M059J (cell line): ENCODE measurements around the gene DPY19L3. TPM values are rescaled to one million over a fixed set of nuclear protein-coding genes. Genes with fewer than 3 reads are reported as not detected.
"Not testable (repeated sequence)": the region's sequence is repeated elsewhere in the genome, so short reads cannot be mapped to it uniquely, and the experiment has no call there.

Experiments used
- DNase-seq: peaks from one replicate; pipeline ENCODE4 v3.0.0-alpha.2; 2012; ENCODE audit warnings: low read depth
- total RNA-seq: library from RNA; depleted of rRNA; stranded (reverse); fragments of >200 nt; shearing (Covaris generic); gene quantifications from 2 replicates; pipeline ENCODE4 v1.2.3, GENCODE V29; 2014

The DPY19L3 gene
- total RNA-seq, 1 experiment from 2014 or later = 17.3 TPM

DNA sequence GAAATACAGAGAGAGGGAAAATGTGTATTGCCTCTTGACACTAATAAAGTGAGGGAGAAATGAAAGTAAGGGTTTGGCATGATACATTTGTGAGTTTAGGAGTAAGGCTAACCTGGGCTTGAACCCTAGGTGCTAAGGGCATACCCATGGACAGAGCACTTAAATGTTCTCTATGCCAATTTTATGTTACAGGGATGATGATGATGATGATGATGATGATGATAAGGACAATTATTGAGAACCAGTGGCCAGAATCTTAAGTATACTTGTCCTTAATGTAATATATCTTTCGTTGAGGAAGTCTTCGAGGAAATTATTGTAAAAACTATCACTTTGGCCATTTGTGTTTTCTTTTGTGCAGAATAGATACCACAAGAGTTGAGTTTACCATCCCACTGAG is 33.2 kb downstream of the DPY19L3 start:
- no peak for DNase-seq

DNA sequence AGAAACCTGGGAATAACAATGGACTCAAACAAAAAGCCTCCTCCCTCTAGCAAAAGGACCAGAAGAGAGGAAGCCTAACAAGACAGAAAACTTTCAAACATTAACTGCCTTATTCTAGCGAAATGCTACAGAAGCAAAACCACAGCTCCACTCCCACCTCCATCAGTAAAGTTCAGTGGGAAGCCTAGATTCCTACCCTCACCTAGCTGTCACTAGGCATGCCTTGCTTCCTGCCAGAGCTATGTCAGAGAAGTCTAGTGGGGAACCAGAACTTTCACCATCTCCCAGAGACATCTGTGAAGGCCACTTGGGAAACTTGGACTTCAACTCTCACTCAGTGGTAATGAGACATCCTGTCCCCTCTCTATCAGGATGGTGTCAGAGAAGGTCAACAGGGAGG is 37.1 kb downstream of the DPY19L3 start:
- DNase-seq = no peak

DNA sequence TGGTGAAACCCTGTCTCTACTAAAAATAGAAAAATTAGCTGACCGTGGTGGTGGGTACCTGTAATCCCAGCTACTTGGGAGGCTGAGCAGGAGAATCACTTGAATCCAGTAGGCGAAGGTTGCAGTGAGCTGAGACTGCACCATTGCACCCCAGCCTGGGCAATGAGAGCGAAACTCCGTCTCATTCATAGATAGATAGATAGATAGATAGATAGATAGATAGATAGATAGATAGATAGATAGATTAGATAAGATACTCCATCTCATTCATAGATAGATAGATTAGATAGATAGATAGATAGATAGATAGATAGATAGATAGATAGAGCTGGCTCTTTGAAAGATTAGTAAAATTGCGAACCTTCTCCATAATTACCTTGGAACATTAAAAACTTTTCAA is 42.0 kb downstream of the DPY19L3 start:
- not testable (repeated sequence) for DNase-seq

DNA sequence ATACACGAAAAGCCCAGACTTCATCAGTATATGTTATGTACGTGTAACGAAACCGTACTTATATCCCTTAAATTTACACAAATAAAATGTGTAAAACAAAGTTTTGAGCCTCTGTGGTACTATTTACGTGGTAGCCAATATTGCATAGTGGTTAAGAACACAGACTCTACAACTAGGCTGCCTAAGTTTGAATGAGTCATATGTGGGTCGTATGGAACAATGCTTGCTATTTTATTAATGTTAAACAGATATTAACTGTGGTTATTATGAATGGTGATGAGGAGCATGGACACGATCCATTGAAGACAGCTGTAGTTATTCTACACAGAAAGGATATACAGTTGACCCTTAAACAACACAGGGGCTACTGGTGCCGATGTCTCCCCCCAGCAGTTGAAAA is 42.5 kb downstream of the DPY19L3 start:
- no peak for DNase-seq

DNA sequence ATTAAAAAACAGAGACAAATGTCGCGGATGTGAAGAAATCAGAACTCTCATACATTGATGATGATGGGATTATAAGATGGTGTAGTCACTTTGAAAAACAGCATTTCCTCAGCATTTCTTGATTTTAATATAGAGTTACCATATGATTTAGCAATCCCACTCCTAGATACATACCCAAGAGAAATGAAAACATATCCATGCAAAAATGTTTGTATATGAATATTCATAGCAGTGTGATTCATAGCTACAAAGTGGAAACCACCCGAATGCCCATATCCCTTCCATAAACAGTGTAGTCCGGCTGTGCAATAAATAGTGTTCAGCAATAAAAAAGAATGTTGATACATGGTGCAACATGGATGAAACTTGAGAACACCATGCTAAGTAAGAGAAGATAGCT is 44.6 kb downstream of the DPY19L3 start:
- no peak for DNase-seq

DNA sequence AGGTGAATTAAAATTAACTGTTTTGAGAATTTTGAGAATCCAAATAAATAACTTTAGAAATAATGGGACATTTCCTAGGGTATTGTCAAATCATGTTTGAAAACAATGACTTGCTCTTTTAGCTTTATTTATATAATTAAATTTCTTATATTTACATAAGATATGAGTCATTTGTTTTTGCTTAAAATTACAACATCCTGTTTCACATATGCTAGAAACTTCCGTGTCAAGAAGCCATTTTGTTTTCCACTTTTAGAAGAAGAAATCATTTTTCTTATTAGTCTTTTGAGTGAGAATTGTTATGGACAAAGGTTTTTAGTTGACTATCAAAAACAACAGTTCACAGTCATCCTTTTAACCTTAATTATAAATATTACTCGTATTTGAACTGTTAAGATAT is 48.2 kb downstream of the DPY19L3 start:
- DNase-seq = no peak

DNA sequence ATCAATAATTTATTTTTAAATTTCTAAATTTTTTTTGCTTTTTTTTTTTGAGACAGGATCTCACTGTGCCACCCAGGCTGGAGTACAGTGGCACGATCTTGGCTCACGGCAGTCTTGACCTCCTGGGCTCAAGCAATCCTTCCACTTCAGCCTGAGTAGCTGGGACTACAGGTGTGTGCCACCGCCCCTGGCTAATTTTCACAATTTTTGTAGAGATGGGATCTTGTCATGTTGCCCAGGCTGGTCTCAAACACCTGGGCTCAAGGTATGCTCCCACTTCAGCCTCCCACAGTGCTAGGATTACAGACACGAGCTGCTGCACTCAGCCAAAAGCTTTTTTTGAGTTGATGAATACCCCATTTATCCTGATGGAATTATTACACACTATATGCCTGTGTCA is 50.8 kb downstream of the DPY19L3 start:
- no peak for DNase-seq

DNA sequence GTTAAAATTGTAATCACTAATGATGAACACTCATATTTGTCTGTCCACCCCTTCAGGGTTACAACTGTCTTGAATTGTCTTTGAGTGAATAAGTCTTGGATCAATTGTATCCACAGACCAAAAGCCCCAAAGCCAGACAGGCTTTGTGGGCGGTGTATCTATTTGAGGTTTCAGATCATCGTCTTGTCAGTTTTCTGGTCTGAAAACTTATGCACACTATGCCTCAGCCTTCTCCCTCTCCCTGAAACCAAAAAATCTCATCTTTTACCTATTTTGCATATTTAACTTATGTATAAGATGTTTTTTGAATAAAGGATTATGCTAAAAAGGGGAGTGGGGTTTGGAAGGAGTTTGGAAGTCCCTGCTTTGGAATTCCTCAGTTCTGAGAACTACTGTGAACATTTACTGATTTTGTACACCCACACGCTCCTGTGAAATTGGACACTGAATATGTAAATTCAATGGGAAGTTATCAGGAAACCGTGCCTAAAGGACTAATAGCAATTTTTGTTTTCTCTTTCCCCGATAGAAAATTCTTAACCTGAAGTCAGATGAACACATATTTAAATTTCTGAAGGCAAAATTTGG is 52.1 kb downstream of the DPY19L3 start:
- no peak for DNase-seq

DNA sequence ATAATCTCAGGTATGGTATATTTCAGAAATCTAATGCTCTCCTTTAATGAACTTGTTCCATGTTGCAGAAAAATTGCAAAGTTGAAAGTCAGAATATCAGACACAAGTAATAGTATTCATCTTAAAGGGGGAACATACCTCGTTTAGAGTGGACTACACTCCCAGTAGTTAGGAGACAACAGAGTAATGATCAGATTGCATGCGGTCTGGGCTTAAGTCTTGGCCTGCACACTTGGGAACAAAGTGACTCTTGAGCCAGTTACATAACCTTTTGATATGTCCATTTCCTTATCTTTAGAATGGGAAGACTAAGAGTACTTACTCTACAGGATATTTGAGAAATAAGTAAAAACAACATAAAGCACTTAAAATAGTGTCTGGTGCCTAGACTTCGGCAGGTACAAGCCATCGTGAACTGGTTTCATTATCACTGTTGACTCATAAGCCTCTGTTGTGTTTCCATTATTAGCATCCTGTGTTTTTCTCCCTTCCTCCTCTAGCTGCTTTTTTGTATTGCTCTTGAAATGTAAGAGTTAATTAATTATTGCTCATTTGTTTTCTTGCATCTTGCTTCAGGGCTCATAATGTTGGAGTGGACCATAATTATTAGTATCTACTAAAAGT is 53.0 kb downstream of the DPY19L3 start:
- DNase-seq = no peak

DNA sequence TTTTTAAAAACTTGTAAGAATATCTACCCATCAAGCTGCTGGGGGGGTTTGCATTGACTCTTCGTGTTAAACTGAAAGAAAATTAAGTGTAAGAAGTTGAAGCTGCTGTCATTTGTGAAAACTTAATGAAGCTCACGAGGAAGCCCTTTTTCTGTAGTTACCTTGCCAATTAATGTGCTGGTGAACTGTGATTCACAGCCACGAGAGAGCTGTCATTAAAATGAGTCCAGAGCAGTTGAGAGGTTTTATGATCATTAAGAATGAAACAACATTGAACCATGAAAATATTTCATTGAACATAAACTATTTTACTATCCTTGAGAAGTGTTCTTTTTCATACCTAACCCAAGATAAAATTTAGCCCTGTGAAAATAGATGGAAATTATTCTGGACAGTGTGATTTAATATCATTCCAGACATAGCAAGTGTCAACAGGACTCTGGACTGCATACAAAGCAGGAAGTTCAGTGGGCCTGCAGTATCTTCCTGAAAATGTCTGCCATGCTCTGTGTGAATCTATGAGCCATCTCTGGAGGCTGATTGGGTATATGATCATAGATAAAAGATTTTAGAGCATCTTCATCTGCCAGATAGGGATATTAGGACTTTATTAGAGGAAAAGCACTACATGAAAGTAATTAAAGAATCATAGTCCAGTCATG is 53.8 kb downstream of the DPY19L3 start:
- no peak for DNase-seq

DNA sequence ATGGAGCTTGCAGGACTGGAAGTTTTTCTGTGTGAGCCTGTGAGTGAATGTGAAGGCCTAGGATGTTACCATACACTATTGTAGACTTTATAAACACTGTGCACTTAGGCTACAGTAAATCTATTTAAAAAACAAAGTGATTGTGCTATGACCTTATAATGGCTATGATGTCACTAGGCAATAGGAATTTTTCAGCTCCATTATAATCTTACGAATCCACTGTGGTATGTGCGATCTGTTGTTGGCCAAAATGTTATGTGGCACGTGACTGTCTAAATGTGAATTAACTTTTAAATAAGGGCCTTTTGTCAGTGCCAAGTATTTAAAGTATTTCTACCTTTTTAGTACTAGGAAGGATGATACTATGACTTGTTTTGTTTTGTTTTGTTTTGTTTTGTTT is 54.9 kb downstream of the DPY19L3 start:
- DNase-seq = no peak

DNA sequence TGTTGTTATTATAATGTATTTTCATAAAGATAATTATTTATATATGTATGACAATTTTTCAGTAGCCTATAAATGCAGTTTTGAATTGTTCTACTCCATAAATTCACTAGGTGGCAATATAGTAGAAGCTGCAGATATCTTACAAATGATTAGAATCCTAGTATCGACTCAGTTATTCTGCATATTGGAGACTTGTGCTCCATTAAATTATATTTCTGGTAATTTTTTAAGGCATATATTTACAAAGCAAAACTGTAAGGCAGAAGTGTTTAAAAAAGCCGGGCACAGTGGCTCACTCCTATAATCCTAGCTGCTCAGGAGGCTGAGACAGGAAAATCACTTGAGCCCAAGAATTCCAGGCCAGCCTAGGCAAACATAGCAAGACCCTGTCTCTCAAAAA is 58.7 kb downstream of the DPY19L3 start:
- DNase-seq = peak; percentile 22

DNA sequence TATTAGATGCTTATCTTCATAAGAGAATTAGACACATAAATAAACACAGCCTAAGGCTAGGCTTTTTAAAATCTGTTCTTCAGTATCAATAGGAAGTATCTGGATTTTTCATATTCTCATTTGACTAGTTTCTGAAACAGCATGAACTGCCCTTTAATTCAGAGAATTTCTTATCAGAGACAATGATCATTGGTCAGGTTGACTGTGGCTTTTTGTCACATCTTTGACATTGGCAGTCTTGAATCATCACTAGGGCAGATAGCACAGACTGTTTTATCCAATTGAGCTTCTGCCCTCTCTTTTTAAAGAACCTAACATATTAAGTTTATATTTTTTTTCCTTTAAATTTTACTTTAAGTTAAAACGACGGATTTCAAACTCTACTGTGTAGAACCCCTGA is 59.6 kb downstream of the DPY19L3 start:
- no peak for DNase-seq

DNA sequence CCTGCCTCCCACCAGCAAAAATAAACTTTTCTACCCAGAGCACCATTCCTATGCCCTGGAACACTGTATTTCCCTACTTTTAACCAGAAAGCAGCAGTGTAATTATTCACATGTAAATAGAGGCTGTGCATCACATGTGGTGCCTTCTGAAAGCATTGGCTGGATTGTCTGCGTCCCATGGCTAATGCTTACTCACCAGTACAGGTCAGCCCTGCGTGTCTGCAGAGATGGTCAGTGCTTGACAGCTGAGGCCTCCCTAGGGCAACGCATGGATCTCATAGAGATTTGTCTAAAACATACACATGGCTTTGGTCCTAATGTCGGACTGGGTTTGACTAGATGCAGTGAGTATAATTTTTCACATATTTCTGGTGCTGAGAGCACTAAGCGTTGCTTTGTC is 64.2 kb downstream of the DPY19L3 start:
- no peak for DNase-seq

DNA sequence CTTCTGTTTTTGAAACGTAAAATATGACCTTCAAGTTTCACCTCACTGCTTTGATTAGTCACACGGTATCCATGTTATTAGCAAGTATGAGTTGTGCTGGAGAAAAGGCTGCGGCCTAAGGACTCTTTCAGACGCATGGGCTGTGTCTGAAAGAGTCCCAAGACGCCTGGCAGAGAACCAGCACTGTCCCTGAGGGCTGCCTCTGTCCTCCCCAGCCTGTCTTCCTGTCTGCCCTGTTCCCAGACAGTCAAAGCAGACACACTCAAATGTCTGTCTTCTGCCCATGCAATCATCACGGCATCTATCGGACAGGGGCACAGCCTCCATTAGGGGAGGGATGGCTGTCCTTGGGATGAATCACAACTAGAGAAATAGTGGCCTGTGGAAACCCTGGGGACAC is 65.5 kb downstream of the DPY19L3 start:
- no peak for DNase-seq

DNA sequence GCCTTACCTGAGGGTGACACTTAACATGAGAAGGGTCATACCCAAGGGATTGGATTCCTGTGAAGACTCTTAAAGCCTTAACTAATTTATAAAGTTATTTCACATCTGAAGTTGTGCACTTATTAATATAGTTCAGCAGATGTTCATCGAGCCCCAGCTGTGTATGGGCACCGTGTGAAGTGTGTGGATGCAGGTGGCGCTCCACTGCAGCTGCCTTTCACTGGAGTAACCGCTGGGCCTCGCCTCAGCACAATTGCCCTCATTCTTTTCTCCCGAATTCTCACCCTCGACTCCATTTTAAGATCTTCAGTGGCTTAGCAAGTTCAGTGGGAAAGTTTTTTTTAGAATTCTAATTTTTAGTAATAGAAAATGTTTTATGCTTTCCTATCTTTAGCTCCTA is 66.2 kb downstream of the DPY19L3 start:
- no peak for DNase-seq

DNA sequence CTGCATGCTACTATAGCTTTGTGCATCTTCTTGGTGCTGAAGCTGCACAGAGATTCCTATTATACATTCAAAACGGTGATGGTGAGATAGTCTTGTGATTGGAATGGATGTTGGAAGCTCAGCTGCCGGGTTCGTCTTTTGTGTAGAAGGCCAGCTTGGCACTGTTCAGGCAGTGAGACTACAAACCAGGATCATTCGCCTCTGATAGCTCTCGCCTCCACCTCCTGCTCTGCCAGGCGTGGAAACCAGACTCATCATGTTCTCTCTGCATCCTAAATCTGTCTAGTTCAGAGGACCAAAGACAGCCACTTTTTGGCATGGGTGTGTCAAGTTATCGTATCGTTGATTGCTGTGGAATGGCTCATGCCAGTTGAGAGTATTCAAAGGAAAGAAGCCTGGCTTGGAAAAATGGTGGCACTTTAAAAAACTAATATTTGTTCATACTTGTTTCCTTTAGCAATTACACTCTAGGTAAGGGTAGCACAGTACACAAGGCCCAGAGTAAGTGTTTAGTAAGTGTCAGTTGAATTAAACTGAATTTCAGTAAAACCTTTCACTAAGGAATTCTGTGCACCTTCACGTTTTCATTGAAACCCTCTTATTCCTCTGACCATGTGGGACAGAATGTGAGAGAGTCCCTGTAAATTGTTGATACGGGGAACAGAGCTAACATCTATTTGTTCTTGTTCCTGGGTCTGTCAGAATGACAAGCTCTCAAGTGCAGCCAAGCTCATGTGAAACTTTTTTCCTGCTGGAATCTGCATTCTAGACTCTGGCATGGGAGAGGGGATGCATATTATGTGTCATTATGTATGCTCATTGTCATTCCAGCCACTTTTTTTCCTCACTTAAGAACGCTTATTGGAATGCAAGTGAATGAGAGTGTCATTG is 69.8 kb downstream of the DPY19L3 start:
- DNase-seq = no peak

DNA sequence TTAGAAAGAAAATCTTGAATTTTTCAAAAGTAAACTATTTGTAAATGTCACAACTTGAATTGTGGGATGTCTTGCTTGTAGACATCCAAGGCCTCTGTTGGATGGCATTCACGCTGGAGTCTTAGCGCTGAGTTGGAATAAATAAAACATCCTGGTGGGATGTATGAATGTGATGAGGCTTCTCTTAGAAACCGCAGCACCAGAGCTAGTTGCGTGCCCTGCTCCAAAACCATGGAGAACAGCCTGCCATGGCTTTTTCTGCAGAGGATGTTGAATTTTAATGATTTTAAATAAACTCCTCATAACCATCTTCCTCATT is 70.4 kb downstream of the DPY19L3 start:
- DNase-seq = no peak

DNA sequence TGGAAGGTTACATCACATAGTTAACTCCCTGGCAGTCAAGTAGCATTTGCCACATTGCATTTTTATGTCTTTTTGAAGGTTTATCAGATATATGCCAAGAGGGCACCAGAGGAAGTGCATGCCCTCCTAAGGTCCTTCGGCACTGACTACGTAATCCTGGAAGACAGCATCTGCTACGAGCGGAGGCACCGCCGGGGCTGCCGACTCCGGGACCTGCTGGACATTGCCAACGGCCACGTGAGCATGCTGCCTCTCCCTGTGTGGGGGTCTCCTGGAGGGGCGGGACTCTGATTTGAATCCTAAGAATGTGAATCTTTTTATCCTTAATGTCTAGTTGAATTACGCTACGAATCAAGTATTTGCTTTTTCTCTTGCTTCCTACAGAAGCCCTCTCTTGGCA is 74.8 kb downstream of the DPY19L3 start:
- no peak for DNase-seq

DNA sequence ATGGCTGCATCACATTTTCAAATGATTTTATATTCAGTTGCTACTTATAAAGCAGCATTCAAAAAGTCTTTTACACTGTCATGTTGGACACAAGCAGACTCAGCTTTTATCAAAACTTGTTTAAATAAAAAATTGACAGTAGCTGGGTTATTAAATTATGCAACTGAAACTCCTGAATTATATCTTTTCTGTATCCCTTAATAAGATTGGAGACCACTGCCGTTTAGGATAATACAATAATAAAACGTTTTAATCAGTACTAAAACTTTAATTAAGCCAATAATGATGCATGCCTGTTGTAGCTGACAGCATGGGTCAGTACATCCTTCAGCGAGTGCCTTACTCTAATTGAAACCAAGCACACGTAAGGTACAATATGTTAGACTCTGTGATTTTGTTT is 78.0 kb downstream of the DPY19L3 start:
- no peak for DNase-seq

DNA sequence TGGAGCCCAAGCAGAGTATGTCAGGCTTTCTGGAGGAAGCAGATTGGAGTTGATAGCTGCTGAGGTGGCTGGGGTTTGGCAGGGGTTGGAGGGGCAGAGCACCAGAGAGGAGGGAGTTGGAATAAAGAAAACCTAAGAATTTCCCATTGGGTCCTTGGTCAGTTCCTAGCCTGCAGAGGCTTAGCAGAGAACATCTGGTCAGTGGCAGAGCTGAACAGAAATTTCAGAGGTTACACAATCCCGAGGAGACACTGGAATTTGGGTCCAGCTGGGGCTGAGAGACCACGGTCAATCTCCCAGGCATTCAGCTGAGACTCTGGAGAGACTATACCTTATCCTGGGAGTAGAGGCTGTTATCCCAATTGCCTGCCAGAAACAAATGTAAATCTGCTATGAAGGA is 84.4 kb downstream of the DPY19L3 start:
- DNase-seq = no peak

DNA sequence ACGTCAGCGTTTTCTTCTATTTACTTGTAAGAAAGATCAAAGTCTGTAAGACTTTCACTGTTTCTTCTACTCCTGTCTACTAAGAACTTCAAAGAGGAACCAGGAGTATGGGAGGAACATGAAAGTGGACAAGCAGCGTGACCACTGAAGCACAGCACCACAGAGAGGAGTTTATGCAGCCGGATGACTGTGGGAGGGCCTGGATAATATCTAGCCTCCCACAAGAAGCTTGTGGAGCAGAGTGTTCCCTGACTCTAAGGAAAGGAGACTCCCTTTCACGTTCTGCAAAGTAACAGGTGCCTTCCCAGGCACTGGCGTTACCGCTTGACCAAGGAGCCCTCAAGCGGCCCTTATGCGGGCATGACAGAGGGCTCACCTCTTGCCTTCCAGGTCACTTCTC is 91.8 kb downstream of the DPY19L3 start:
- DNase-seq = no peak
